Aorta (tissue), 5 donors: ENCODE data around the gene NDUFS6. TPM values are rescaled to one million over a fixed set of nuclear protein-coding genes. Genes with fewer than 3 reads are reported as not detected.

Experiments
- ATAC-seq: fragments of 200-7000 bp; cut with Tn5 transposase; one replicate; pipeline ENCODE4 v1.9.1; 2022; ENCODE audit warnings: moderate library complexity; ENCODE audit not compliant: low FRiP score
- DNase-seq, 2 donors: peaks; one replicate each; pipeline ENCODE4 v3.0.0-alpha.2; 2020
- H3K27ac ChIP-seq, 2 donors: one replicate each; pipeline ENCODE4 v1.5.1; 2013; ENCODE audit warnings: low read length in 2 of 2, mild to moderate bottlenecking in 2 of 2, moderate library complexity in 2 of 2, control low read depth in 1 of 2, inconsistent platforms in 1 of 2, low read depth in 1 of 2
- H3K27me3 ChIP-seq, 2 donors: one replicate each; pipeline ENCODE4 v1.6.1; 2013; ENCODE audit warnings: control low read depth in 1 of 2, low read length in 1 of 2, mild to moderate bottlenecking in 1 of 2, moderate library complexity in 1 of 2; ENCODE audit not compliant: insufficient read depth in 2 of 2, control insufficient read depth in 1 of 2
- H3K36me3 ChIP-seq, 2 donors: one replicate each; pipeline ENCODE4 v1.6.1; 2013; ENCODE audit warnings: control low read depth in 1 of 2, low read length in 1 of 2, mild to moderate bottlenecking in 1 of 2; ENCODE audit not compliant: insufficient read depth in 2 of 2, control insufficient read depth in 1 of 2
- H3K4me1 ChIP-seq, 2 donors: one replicate each; pipeline ENCODE4 v1.6.1; 2013; ENCODE audit warnings: low read length in 2 of 2, control low read depth in 1 of 2, mild to moderate bottlenecking in 1 of 2, moderate library complexity in 1 of 2; ENCODE audit not compliant: insufficient read depth in 2 of 2, control insufficient read depth in 1 of 2
- H3K4me3 ChIP-seq, 2 donors: one replicate each; pipeline ENCODE4 v1.5.1; 2013; ENCODE audit warnings: low read length in 2 of 2, control low read depth in 1 of 2, mild to moderate bottlenecking in 1 of 2
- H3K9me3 ChIP-seq: one replicate; pipeline ENCODE4 v1.6.1; 2013; ENCODE audit warnings: mild to moderate bottlenecking, low read length; ENCODE audit not compliant: control insufficient read depth
- WGBS, 2 donors: extraction: QIAGEN DNeasy Blood & Tissue Kit; methylation state at CpG; one replicate each; pipeline ENCODE4 v1.1.7; 2013; 5-methylcytosine and 5-hydroxymethylcytosine counted together
- intact Hi-C, 2 donors: fragments of 100-400 bp; cut with DNase I; formaldehyde crosslinking; loops; one replicate each; pipeline versions ENCODE4 v1.14.2 to v1.15.0; 2022
- polyA plus RNA-seq, 2 donors: library from polyadenylated mRNA; stranded (reverse); fragments of 200-250 nt; gene quantifications; one replicate each; pipeline ENCODE4 v1.2.3, GENCODE V29; 2013
- total RNA-seq, 2 donors: library from RNA; stranded (reverse); fragmentation: NEBNext Ultra II Directional; extraction: Animal tissue kit (Norgen Biotek cat#: 25700); gene quantifications; one replicate each; pipeline ENCODE4 v1.2.1, GENCODE V29; 2021
- donor health status: healthy with polysubstance abuse.
- donor health status: Bipolar disorder and iron deficiency.
- donor health status: DM: no; HTN: no; CAD: no.
- donor health status: DM: no; HTN: no; CAD: no.
- donor health status: DM: yes; HTN: yes; CAD: no.

Gene NDUFS6
- total and polyA plus RNA-seq, 4 donors: 16.7 to 64.9 (median 35.4) TPM

DNA sequence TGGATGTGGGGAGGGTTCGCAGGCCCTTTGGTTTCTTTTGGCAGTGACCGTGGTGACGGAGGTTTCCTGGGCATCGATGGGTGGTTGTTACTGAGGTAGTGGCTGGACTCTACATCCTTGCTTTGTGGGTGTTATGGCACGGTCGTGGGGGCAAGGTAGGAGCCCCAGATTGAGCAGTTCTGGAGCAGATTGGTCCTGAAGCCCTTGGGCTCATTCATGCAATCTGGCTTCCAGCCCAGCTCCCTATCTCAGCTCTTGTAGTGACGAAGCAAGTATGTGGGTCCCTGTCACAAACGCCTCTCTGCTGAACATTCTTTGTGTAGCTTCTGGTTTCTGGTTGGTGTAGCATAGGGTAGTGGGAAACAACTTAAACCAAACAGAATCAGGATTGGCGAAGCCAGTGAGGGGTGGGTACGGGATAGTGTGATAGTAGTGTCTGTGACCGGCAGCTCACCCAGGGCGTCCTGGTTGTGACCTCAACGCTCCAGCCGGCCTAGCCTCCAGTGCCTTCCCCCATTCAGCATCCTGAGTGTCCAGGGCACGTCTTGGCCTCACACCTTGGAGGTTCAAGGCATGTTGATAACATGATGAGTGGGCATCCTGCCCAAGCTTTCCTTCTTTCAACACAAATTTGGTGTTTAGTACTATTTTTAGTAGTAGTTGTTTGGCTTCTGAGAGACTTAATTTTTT, 2.9 kb downstream of the NDUFS6 start:
- ATAC-seq (no peak), DNase-seq (peak; percentile 25 to 47)
- Histone ChIP-seq H3K27ac (no peak overlapping the region), H3K9me3 (no peaks in the 10 kb centered on the region), H3K36me3 (peaks cover 0 to 4% of the 10 kb centered on the region in 2 donors), H3K4me1 (no peaks in the 10 kb centered on the region), H3K27me3 (no peaks in the 10 kb centered on the region), H3K4me3 (no peak overlapping the region)
- intact Hi-C loops: no loop called here
- whole genome bisulfite sequencing, 2 donors: 80 to 86% methylated on average over 15 of the region's 15 CpGs

DNA sequence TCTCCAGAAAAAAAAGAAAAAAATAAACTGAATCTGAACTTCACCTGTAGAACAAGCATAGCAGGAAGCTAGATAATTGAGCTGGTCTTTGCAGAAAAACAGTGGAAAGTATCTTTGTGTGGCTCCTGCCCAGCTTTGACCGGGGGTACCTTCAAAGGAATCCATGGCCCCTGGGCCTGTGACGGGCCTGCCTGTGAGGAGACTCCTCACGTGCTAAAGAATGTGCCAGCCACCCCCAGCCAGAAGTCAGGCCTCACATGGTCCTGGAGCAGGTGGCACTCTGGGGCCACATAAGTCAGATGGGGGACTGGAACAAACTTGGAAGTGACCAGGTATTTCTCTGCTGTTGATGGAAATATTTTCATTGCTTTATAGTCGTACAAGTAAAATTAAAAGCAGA, 4.1 kb downstream of the NDUFS6 start:
- DNase-seq (peak in 1 of 2 donors; percentile 54), ATAC-seq (no peak)
- no peaks in the 10 kb centered on the region for H3K27me3 ChIP-seq
- 81 to 87% methylated on average over 4 of the region's 4 CpGs for WGBS, 2 donors
- intact Hi-C loops: no loop called here
- no peaks in the 10 kb centered on the region for H3K9me3 ChIP-seq
- no peaks in the 10 kb centered on the region for H3K4me1 ChIP-seq
- H3K36me3 ChIP-seq: peaks cover 0 to 4% of the 10 kb centered on the region in 2 donors
- no peak overlapping the region for H3K27ac ChIP-seq
- no peak overlapping the region for H3K4me3 ChIP-seq

DNA sequence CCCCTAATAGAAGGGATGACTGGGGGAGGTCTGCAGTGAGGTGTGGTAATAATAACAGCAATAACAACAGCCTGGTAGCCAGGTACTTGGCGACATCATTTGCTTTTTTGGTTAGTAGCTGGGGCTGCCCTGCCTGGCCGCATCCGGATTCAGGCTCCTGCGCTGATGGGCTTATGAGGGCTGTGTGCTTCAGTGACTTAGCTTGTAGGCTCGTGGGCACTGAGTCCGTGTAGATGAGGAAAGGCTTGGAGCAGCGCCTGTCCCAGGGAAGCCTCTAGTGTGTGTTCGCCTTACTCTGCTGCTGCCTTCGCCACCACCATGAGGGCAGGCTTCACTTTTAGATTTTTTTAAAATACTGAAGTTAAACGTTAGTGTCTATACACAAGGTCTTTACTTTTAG, 4.5 kb downstream of the NDUFS6 start:
- H3K4me1 ChIP-seq: no peaks in the 10 kb centered on the region

DNA sequence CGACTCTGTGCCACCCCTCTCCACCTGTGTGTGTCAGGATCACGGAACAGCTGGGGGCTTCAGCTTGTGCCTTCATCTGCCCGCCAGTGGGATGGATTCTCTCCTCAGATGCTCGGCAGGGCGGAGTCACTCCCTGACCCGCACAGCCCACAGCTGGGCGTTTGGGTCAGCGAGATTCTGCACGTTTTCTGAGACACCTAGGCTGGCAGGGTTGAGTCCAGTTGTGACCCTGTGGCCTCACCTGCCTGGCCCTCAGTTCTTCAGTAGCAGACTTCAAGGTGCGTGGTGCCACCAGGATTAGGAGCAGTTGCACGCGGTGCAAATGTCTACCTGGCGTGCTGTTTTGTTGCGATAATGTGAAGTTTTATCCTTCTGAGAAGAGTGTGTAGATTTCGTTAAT, 5.0 kb downstream of the NDUFS6 start:
- DNase-seq (peak in 1 of 2 donors; percentile 30), ATAC-seq (no peak)
- Histone ChIP-seq H3K4me3 (no peak overlapping the region), H3K4me1 (no peaks in the 10 kb centered on the region), H3K27ac (no peak overlapping the region), H3K9me3 (no peaks in the 10 kb centered on the region), H3K36me3 (peaks cover 0 to 4% of the 10 kb centered on the region in 2 donors), H3K27me3 (no peaks in the 10 kb centered on the region)
- WGBS, 2 donors: 88 to 95% methylated on average over 15 of the region's 15 CpGs
- intact Hi-C loops: no loop called here

More for the DNA sequence above, 4.5 kb downstream of the NDUFS6 start:
- intact Hi-C loops: no loop called here
- no peaks in the 10 kb centered on the region for H3K27me3 ChIP-seq
- no peak overlapping the region for H3K4me3 ChIP-seq
- H3K27ac ChIP-seq: no peak overlapping the region
- peak in 1 of 2 donors; percentile 49 for DNase-seq
- no peak for ATAC-seq
- peaks cover 0 to 4% of the 10 kb centered on the region in 2 donors for H3K36me3 ChIP-seq
- 90 to 92% methylated on average over 10 of the region's 10 CpGs for WGBS, 2 donors
- no peaks in the 10 kb centered on the region for H3K9me3 ChIP-seq

DNA sequence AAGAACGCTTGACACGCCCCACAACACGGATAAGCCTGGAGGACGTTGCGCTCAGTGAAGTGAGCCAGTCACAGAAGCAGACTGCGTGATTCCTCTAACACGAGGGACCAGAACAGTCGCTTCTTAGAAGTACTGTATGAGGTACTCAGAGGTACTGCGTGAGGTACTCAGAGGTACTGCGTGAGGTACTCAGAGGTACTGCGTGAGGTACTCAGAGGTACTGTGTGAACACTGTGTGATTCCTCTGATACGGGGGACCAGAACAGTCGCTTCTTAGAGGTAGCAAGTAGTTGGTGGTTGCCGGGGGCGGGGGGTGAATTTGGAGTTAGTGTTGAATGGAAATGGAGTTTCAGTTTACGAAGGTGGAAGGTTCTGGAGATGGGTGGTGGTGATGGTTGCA, 5.8 kb downstream of the NDUFS6 start:
- Histone ChIP-seq H3K36me3 (peaks cover 0 to 4% of the 10 kb centered on the region in 2 donors), H3K4me3 (no peak overlapping the region), H3K4me1 (no peaks in the 10 kb centered on the region), H3K9me3 (no peaks in the 10 kb centered on the region), H3K27me3 (no peaks in the 10 kb centered on the region), H3K27ac (no peak overlapping the region)
- ATAC-seq (no peak), DNase-seq (peak in 1 of 2 donors; percentile 27)
- intact Hi-C loops: no loop called here
- 90 to 97% methylated on average over 16 of the region's 16 CpGs for WGBS, 2 donors

DNA sequence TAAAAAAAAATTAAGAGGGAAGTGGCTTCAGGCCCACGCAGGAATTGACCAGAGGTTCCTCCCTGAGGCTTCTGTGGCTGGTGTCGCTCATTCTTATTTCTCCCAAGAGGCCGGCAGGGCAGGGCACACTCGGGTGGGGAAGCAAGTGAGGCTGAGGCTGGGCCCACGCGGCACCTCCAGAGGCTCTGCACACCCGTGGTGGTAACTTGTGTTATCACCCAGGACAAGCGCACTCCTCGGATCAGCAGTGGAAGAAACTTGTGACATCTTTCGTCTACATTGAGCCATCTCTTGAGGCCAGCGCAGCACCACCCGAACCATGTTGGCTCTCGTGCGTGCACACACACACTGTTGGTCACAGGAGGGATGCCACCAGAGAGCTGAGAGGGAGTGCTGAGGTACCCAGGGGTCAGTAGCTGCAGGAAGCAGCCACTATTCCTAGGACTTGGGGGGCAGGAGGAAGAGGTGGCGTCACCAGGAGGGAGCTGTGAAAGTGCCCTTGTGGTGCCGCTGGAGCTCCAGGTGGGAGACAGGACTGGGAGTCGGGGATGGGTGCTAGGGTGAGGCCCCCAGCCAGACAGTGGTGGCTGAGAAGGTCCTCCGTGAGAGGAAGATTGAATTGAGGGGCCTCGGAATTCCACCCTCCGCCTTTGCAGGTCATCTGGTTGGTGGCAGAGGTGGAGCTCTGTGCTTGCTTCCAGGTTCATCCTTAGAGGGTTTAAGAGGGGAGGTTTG, 6.4 kb downstream of the NDUFS6 start:
- Histone ChIP-seq H3K27ac (no peak overlapping the region), H3K4me3 (no peak overlapping the region), H3K27me3 (no peaks in the 10 kb centered on the region), H3K36me3 (peaks cover 0 to 4% of the 10 kb centered on the region in 2 donors), H3K9me3 (no peaks in the 10 kb centered on the region), H3K4me1 (no peaks in the 10 kb centered on the region)
- DNase-seq (peak in 1 of 2 donors; percentile 48), ATAC-seq (no peak)
- intact Hi-C loops: no loop called here
- WGBS, 2 donors: 94 to 96% methylated on average over 20 of the region's 20 CpGs

DNA sequence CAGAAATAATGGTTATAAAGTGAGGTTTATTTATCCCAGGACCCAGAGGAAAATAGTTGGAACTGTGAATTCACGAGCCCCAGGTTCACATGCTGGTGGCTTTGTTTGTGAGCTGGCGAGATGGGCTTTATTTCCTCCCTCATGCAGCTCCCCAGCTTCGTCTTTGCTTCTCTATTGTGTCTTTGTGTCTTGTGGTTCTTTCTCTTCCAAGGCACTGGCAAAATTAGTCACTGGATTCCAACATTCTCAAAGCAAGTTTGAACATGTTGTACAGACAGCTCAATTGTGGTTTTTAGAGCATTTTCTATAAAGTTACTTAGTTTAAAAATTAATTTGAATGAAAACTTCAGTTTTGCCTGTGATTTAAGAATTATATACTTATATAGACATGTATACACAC, 7.2 kb downstream of the NDUFS6 start:
- no peak overlapping the region for H3K27ac ChIP-seq

DNA sequence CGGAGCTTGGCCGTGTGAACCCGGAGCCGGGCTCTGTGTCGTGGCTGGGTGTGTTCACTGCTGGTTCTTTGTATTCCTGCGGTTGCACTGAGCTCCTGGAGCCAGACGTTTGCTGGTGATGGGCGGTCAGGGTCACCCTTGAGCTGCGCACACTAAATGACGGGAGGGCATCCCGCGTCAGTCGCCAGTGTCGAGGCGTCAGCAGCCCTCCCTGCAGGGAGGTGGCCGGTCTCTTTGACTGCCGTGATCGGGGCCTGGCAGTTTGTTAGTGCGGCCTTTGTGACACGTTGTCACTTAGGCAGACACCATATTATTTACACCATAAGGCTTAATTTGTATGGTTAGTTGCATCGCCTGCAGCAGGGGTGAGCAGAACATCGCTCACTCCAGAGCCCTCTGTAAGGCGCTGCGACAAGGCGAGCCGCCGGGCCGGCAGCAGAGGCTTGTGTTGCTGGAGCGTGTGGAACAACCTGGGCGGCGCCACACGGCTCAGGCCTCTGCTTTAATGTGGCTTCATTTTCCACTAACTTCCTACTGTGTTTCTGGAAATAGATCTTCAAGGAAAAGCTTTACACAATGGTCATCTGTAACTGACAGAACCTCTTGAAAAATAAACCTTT, 8.3 kb downstream of the NDUFS6 start:
- peak in 1 of 2 donors; percentile 68 for DNase-seq

More for the DNA sequence above, 7.2 kb downstream of the NDUFS6 start:
- Histone ChIP-seq H3K9me3 (no peaks in the 10 kb centered on the region), H3K4me1 (no peaks in the 10 kb centered on the region), H3K4me3 (no peak overlapping the region), H3K36me3 (peaks cover 0 to 4% of the 10 kb centered on the region in 2 donors), H3K27me3 (no peaks in the 10 kb centered on the region)
- WGBS, 2 donors: 56 to 76% methylated on average over 3 of the region's 3 CpGs
- DNase-seq (peak in 1 of 2 donors; percentile 5), ATAC-seq (no peak)
- intact Hi-C loops: no loop called here

More for the DNA sequence above, 8.3 kb downstream of the NDUFS6 start:
- WGBS, 2 donors: 91 to 92% methylated on average over 32 of the region's 32 CpGs
- no peaks in the 10 kb centered on the region for H3K27me3 ChIP-seq
- peaks cover 0 to 3% of the 10 kb centered on the region in 2 donors for H3K36me3 ChIP-seq
- intact Hi-C loops: no loop called here
- H3K9me3 ChIP-seq: no peaks in the 10 kb centered on the region
- no peaks in the 10 kb centered on the region for H3K4me1 ChIP-seq
- no peak overlapping the region for H3K4me3 ChIP-seq
- ATAC-seq: no peak
- no peak overlapping the region for H3K27ac ChIP-seq
